GM19099 (cell line): Measurements from ENCODE around the gene ZBTB20.

Experiments used
- POLR2A ChIP-seq: IDR thresholded peaks from 3 replicates; pipeline ENCODE4 v1.6.1; 2011; ENCODE audit warnings: low read depth; ENCODE audit not compliant: insufficient read length; ENCODE audit errors: extremely low read depth

The ZBTB20 gene

DNA sequence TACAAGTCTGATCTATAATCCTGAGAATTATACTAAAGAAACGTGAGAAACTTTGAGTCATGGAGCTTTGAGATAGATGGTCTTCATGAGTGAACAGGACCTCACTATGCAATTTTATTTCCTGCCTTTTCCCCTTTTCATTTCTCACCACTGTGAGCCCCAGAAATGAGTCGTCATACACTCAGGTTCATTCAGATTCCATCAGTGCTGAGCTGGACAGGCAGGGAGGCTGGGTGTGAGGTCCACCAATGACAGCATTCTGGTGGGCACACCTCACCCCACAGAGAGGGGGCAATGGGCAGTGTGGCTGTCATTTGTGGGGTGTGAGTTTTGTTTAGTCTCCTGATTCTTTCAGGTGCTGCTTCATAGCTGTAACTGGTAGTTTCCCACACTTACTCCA is 836.4 kb downstream of the ZBTB20 start:
- TF ChIP-seq POLR2A: no peak

DNA sequence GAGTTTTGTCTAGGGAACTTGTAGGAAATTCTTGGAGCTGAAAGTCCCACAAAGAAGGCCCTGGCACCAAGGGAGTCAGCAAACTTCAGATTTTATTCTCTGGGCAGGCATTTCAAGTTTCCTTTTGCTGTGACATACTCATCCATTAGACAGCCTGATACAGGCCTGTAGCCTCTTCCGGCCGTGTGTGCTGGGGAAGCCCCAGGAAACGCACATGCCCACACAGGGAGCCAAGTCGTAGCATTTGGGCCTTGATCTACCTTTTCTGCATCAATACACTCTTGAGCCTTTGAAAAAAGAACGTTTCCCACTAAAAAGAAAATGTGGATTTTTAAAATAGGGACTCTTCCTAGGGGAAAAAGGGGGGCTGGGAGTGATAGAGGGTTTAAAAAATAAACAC is 838.3 kb downstream of the ZBTB20 start:
- peak; percentile 36 for TF ChIP-seq POLR2A

DNA sequence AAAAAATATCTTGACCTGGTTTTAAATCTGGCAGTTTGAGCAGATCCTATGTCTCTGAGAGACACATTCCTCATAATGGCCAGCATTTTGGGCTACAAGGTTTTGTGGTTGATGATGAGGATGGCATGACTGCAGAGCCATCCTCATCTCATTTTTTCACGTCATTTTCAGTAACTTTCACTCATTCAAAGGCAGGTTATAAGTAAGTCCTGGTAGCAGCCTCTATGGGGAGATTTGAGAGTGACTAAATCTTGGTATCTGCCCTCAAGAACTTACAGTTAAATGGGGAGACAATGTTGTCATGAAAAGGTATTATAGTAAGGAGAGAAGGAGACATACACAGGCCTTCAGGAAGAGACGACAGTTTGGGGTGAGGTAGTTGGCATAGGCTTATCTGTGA is 838.7 kb downstream of the ZBTB20 start:
- no peak for TF ChIP-seq POLR2A

DNA sequence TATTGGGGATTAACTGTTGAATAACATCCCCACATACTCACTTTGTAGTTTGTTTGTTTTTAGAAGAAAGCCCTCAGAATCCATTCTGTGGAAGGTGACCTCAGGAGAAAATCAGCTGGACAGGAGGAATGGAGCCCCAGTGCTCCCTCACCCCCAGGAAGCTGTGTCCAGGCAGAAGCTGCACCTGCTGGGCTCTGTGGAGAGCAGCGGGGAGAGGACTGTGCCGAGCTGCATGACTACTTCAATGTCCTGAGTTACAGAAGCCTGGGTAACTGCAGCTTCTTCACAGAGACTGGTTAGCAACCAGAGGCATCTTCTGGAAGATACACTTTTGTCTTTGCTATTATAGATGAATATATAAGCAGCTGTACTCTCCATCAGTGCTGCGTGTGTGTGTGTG is 839.3 kb downstream of the ZBTB20 start:
- TF ChIP-seq POLR2A: no peak

DNA sequence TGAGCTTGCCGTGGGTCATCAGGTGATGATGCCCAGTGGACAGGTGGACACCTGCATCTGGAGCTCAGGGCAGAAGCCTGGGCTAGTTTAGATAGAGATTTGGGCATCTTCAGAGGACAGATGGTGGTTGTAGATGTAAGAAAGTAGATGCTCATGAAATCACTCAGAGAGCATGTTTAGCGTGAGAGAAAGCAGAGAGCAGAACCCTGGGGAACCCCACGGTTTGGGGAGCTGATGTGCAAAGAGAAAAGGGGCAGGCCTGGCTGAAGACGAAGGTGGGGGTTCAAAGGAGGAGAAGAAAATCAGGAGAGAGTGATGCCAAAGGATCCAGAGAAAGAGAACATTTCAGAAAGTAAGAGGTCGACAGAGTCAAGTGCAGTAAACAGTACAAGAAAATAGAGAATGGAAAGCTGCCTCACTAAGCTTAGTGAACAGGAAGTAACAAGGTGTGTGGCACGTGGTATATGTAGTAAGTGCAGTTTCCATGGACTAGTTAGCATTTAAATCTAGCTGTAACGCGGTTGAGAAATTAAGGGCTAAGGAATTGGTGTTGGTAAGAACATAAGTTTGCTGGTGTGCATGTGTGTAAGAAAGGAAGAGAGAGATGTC is 839.8 kb downstream of the ZBTB20 start:
- no peak for TF ChIP-seq POLR2A

DNA sequence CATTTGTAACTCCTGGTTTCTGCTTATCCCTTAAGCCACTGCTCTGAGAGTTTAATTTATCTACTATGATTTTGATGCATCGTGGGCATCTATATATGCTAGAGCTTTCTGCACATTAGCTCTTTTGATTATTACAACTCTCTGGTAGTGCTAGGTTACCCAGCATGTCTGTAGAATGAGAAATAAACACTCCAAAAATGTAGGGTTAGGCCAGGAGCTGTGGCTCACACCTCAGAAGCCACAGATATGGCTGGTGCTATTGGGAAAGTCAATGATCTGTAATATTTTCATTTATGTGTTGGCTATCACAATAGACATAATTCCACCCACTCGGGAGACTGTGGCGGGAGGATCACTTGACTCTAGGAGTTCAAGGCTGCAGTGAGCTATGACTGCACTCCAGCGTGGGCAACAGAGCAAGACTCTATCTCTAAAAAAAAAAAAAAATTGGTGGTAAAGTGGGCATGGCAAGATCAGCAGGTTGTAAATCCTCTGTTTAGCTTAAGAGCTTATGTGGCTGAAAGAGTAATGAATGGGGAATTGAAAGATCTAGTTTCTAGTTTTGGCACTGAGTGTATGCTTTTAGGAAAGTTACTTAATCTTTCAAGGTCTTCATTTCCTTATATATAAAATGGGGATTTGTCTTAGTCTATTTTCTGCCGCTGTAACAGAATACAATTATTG is 847.0 kb downstream of the ZBTB20 start:
- no peak for TF ChIP-seq POLR2A

DNA sequence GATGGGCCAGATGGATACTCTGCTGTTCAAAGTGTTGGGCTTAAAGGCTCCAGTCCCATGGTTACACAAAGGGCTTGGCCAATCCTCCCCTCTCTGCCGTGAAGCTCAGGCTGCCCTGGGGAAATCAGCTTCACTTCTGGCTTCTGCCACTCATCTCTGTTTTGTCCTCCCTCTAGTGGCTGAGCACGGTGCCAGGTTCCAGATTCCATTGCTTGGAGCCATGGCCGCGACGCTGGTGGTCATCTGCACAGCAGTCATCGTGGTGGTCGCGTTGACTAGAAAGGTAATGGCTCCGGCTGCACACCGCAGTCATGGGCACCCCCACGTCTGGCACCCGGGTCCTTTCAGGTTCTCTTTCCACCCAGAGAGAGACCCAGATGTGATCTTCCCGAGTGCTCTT is 847.7 kb downstream of the ZBTB20 start:
- TF ChIP-seq POLR2A: no peak

DNA sequence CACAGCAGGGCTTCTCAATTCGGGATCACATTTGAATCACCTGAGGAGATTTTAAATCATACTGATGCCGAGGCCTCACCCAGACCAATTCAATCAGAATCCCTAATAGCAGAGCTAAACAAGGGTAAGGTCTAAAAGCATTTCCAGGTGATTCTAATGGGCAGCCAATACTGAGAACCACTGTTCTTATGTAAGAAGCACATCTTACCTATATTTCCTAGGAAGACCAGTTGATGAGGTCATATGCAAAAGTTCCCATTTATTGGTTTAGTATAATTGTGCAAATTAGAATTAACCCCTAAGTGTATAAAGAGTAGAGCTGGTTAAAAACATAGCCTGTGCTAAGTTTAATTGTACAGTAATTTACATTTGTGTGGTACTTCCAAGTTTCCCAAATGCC is 851.1 kb downstream of the ZBTB20 start:
- TF ChIP-seq POLR2A: no peak

DNA sequence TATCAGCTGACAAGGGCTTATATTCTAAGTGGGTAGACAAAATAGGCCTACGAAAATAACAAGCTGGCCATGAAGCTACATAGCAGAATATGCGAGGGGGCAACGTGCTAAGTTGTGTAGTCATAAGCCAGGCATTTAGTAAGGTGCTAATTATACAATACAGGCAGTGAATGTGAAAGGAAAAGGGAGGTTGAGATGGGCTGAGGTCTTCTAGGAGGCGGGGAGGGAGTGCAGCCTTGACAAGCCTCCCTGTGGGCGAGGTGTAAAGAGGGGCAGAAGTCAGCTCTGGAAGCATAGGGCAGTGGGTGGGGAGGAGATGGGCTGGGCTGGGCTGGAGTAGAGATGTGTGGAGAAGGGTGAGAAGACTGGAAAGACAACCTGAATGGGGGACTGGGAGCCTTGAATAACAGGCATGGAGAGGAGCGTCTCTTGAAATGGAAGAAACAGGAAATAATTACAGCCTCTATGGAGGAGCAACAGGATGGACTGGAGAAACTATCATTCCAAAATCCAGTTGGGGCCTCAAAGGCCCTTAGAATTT is 852.1 kb downstream of the ZBTB20 start:
- TF ChIP-seq POLR2A: no peak

DNA sequence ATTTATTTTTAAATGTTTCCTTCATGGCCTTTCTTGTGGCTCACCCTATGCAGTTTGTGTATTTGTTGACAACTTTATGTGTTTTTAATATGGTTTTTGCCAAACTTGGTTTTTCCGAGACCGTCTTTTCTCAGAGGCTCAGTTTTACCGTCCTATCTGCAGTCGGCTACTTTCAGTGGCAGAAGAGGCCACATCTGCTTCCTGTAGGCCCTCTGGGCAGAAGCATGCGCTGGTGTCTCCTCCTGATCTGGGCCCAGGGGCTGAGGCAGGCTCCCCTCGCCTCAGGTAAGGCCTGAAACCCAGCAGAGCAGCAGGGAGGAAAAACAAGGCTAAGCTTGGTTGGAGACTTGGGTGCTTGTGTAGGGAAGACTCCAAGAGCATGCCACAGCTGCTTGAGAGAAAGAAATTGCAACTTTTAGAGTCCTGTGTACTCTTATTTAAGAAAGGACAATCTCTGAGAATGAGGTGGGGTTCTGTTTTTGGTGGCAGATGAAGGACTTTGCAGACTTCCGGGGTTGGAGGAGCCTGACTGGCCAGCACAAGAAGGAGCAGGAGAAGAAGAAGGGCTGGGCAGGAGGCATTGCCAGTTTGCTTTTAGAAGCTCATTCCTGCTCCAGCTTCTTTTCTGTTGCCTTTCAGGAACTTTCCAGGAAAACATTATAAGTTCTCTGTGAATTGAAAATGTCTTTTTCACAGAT is 853.1 kb downstream of the ZBTB20 start, which contains the start of gene TIGIT:
TSS of gene TIGIT (plus strand) at position 191 of the 698 bp plus-strand sequence. CDS start at position 225, 34 bp downstream.
- no peak for TF ChIP-seq POLR2A

DNA sequence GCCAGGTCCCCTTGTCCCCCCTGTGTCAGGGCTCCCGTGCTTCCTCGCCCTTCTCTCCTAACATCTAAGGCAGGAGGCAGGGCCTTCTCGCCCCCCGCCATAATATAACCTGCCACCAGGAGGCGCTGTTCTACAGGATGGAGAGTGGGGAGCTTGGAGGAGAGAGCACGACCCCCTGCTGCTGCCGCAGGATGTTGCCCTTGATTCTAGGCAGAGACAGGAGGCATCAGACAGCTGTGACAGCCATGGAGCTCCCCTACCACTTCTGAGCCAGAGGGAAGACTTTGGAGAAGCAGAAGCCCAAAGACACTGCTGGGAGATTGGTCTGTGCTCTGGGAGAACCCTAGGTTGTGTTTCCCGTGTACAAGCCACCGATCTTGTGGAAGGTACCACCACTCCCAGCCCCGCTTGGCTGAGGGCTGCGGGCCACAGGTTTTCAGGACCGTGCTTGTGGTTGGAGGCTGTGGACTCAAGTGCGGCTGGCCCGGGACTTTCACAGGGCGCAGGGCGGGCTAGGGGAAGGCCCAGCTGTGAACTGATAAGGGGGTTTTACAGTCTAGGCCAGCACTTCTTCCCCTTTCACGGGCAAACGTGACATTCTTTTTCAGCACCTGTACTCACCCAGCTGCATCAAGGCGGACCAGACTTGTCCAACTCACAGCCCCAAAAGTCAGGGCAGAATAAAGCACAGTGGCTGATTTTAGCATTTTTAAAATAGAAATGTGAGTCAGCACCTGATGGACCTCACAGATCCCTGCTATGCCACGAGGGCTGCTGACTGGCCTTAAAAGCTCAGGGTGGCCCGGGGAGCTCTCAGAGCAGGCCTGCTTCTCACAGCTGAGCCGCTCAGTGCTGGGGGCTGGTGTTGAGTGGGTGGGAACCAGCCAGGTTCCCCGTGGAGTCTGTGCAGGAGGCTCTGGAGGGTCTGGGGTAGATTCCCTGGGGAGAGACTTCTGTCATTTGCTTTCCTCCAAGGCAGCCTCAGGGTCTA is 855.9 kb downstream of the ZBTB20 start:
- no peak for TF ChIP-seq POLR2A

DNA sequence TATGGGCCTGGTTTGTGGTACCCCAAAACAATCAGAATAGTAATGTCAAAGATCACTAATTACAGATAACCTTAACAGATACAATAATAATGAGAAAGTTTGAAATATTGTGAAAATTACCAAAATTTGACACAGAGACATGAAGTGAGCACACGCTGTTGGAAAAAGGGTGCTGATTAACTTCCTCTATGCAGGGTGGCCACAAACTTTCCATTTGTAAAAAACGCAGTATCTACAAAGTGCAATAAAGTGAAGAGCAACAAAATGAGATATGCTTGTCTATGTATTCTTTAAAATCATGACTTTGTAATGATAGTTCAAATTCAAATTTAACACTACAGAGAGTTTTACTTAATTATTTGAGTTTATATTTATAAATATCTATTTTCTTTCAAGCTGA is 860.8 kb downstream of the ZBTB20 start:
- TF ChIP-seq POLR2A: no peak

DNA sequence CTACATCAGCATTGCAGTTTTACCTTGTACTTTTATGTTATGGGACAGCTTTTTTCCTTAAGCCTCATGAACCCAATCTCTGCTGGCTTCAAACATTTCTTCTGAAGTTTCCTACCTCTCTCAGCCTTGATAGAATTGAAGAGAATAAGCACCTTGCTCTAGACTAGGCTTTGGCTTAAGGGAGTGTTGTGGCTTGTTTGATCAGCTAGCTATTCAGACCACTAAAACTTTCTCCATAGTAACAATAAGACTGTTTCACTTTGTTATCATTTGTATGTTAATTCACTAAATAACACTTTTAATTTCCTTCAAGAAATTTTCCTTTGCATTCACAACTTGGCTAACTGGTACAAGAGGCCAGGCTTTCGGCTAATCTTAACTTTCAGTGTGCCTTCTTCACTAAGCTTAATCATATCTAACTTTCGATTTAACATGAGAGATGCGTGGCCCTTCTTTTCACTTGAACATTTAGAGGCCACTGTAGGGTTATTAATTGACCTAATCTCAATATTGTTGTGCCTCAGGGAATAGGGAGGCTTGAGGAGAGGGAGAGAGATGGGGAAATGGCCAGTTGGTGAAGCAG is 861.3 kb downstream of the ZBTB20 start:
- TF ChIP-seq POLR2A: no peak

DNA sequence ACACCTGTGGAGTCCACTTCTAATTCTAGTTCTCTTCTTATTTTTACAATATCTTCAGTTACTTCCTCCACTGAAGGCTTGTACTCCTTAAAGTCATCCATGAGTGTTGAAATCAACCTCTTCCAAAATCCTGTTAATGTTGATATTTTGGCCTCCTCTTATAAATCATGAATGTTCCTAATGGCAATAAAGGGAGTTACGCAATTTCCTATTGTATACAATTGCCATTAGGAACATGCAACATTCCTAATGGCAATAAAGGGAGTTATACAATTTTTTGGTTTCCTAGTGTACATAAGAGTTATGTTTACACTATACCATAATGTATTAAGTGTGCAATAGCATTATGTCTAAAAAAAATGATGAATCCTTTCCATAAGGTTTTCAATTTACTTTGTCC is 862.4 kb downstream of the ZBTB20 start:
- no peak for TF ChIP-seq POLR2A
